CD4-positive, alpha-beta T cell treated with Interleukin-21 for 1 hour (primary cell): ENCODE data around the gene CSNK2B.
"Not testable (repeated sequence)": the region's sequence is repeated elsewhere in the genome, so short reads cannot be mapped to it uniquely, and the experiment has no call there.

ENCODE experiments used
- DNase-seq: peaks from one replicate; pipeline ENCODE4 v3.0.0-alpha.2; 2020

Gene CSNK2B

DNA sequence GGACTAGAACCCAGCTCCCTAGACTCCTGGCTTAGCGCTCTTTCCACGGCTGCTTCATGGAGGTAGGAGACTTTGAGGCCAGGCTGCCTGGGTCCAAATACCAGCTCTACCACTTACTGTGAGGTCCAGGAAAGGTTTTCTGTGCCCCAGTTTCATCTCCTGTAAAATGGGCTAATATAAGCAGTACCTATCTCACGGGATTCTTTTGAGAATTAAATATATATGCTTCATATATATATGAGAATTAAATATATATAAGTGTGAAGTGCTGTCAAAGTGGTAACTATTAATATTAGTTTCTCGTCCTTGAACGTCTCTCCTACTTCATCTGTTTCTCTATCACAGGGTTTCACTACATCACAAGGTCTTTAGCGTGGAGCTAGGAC is 25.2 kb downstream of the CSNK2B start:
- no peak for DNase-seq

DNA sequence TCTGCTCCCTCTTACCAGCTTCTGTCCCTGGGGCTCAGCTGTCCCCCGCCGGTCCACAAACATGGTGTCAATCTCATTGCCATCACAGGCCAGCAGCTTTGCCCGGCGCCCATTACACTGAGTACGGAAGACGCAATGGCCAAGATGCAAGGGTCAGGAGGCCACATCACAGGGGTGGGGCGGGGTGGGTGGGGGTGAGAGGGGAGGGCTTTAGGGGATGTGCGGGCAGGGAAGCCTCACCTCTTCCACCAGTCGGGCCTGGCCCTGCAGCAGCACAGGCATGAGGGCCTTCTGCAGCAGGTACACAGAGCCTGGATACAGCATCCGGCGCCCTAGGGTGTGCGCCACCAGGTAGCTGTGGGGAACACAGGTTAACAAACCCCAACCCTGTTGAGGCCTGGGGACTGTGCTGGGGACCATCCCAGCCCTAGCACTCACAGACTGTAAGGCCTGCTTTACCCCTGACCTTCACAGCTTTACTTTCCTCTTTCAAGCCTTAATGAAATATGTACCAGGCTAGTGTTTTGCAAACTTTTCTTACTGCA is 25.8 kb downstream of the CSNK2B start:
- no peak for DNase-seq

DNA sequence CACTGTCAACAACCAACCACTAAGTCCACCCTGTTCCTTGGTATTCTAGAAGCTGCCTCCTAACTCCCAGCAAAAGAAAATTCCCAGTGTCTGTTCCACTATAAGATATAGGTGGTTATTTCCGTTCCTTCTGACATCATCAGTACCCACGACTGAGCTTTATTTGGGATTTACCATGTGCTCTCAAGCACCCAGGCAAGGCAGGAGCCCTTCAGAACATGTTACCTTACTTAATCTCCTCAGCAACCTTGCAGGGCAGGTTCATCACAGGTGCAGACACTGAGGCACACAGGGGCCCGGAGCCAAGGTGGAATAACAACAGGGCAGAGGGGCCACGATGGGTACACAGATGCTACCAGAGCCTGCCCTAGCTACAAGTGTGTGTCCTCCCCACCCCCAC is 26.5 kb downstream of the CSNK2B start:
- no peak for DNase-seq

DNA sequence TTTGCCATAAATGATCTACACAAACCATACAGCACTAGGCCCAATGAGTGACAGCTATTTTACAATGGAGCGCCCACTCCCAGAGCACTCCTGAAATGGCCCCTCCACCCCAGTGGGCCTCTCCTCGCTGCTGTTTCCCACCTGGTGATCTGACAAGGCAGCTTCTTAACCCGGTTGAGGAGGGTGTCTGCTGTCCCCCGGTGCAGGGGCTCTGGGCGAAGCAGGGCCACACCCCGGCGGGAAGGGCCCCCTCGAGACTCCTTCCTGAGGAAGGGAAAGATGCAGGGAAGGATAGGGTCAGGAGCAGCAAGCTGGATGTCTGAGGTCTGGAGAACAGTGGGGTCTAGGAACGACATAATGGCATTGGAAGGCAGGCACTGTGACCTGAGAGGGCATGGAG is 27.0 kb downstream of the CSNK2B start:
- DNase-seq = no peak

DNA sequence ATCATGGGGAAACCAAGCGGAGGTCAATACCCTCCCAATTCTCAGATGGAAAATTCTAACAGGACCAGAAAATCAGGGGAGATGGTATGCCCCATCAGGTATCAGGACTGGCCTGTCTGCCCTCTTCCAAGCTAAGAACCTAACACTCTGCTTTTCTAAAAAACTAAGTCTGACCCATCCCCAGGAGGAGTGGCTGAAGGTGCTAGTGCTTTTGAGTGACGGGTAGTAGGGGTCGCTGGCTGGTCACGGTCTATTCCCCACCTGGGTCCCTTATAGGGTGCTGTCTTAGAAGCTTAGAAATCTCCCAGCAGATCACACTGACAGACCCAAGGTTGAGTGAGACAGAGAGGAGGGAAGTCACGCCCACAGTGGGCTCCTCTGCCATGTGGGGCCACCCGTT is 27.7 kb downstream of the CSNK2B start:
- no peak for DNase-seq

DNA sequence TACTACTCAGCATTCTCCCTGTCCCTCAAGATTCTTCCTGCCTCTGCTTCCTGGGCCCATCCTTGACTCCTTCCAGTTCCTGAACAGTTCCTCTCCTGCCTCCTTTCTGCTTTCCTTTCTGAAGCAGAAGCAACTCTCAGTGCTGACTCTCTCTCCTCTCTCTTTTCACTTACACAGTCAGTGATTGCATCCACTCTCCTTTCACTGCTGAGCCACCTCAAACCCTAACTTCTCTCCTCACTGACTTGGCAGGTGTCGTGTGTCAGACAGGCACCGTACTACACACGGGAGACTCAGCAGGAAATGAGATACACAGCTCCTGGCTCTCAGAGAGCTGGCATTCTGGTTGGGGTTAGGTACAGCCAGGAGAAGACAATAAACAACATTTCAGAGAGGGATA is 31.7 kb downstream of the CSNK2B start:
- no peak for DNase-seq

DNA sequence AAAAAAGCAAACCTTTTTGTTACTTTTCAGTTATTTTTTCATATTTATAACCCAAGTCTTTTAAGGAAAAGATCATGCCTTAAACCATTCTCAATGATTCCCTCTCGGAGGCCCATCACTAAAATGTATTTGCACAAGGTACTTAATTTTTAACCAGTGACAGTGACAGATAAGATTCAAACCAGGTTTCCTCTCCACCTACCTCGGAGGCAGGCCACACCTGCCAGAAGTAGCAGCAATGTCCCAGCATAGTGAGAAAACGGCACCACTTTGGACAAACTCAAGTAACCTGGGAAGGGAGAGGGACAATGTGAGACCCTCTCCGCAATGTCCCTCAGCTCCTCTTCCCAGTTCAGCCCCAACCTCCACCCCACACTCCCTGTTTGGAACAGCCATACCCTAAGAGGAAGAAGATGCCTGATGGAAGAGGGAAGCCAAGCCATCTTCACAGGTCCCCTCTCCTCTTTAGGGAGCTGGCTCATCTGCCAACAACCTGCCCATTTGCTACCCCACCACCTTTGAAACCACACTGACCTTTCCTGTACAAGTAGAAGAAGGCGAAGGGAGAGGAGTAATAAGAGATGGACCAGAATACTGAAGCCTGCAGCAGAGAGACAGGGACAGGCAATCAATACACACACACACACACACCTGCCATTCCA is 35.0 kb downstream of the CSNK2B start:
- no peak for DNase-seq

DNA sequence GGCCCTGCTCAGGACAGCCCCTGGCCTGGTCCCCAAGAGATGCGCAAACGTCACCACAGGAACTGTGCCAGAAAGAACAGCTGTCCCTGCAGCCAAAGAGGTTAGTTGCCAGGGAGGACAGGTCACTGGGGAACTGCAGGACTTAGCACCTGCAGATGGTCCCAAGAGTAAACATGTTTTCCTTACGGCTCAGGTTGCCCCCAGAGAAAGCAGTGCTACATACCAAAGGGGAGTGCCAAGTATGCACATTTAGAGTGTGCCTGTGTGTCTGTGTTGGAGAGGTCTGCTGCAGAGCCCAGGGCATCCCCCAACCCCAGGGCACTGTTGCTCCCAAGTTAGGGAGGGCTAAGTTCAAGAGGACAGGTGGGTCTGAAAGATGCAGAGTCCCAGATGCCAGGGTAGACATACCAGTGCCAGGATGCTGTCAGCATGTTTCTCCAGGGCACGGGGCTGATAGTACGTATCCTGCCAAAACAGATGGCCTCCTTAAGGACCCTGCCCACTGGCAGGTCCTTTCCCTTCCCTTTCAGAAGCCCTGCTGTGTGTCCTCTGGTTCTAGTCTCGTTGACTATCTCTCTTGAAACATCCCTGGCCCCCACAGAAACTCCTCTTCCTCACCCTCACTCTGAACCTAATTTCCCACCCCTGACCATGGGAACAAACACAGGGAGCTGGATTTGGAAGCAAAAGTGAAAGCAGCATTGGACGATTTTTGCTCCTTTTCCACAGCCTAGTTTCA is 36.0 kb downstream of the CSNK2B start:
- DNase-seq = no peak

DNA sequence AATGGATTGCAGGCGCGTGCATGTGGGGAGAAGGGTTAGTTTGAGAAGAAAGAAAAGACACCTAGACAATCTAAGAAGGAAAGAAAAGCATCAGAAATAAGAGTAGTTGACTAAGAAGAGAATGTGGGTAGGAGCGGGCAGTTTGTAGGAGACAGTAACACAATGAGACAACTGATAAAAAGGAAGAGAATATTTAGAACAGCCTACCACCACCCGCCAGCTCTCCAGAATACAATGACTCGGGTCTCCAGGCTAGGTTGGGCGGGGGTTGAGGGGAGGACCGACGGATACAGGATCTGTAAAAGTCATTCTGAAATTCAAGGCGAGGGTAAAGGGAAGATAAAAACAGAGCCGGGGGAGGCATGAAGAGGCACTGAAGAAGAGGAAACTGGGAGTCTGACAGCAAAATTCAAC is 36.5 kb downstream of the CSNK2B start:
- no peak for DNase-seq

DNA sequence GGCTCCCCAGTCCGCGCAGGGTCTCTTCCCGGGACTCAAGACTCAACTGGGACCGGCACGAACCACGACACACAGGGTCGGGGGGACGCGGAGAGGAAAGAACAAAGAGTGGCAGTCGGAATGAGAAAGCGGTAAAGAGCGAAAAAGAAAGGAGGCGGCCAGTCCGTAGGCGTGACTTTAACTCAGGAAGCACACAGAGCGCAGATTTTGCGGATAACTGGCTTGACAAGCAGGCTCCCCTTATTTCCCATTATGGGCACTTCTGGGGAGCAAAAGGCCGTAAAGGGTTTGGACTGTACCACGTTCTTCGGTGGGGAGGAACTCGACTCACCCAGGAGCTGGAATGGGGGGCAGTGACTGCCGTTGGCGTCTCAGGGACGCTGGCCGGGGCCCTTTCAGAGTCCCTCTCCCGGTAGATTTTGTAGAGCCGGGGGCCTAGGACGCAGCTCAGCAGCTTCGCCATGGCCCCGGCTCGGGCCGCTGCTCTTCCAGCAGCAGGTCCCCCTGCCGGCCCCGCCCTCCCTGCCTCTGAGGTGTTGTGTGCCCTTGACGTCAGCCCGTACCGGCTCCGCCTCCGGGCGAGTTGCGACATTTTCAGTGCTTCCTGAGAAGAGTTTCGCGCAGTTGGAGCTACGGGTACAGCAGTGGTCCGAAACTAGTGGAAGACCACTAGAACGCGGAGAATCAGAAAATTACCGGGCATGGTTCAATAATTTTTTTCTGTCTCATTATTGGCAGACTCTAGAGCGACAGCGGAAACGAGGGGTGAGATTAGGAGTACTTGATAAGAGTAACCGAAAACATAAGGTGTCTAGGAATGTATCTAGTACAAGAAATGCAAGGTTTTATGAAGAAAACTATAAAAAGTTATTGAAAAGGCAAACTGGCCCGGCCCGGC is 37.2 kb downstream of the CSNK2B start, which contains the start of gene ABHD16A:
ABHD16A (minus strand) TSS at position 506 of the 898 bp plus-strand sequence; CDS start at position 463, 43 bp downstream.
- DNase-seq = peak; percentile 98

DNA sequence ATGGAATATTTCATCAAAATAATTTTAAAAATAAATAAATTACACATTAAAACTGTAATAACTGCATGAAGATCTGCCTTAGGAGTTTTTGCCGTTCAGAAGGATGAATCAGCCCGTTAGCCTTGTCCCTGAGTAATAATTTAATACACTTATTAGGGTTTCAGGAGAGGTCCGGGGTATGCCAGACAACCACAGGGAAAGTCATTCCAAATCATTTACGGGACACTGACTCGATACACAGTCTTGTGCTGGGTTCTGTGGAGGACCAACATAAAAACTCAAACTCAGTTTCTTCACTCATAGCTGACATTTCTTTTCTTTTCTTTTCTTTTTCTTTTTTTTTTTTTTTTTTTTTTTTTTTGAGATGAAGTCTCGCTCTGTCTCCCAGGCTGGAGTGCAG is 40.1 kb downstream of the CSNK2B start:
- no peak for DNase-seq

DNA sequence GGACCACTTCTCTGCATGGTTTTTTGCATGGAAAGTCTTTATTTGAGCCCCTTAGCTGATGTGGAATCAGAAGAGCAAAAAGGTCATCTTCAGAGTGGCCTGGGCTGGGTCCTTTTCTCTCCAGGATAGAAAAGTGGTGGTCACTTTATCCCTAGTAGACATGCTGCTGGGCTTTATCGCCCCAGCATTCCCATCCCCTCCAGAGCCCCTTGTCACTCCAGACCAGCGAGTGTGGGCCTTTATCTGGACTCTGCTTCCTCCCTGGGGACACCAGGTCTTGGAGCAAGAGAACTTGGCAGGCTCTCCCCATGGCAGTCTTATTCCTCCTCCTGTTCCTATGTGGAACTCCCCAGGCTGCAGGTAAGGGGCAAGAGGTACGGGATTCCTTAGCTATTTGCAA is 40.7 kb downstream of the CSNK2B start, which contains the start of gene LY6G6F:
LY6G6F (plus strand) TSS at position 268 of the 400 bp plus-strand sequence; CDS start at position 309, 41 bp downstream.
- no peak for DNase-seq

DNA sequence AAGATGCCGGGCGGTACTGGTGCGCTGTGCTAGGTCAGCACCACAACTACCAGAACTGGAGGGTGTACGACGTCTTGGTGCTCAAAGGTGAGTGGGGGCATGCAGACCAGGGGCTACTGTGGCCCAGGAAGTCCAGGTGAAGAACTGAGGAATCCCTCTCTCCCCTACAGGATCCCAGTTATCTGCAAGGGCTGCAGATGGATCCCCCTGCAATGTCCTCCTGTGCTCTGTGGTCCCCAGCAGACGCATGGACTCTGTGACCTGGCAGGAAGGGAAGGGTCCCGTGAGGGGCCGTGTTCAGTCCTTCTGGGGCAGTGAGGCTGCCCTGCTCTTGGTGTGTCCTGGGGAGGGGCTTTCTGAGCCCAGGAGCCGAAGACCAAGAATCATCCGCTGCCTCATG is 41.8 kb downstream of the CSNK2B start:
- no peak for DNase-seq

DNA sequence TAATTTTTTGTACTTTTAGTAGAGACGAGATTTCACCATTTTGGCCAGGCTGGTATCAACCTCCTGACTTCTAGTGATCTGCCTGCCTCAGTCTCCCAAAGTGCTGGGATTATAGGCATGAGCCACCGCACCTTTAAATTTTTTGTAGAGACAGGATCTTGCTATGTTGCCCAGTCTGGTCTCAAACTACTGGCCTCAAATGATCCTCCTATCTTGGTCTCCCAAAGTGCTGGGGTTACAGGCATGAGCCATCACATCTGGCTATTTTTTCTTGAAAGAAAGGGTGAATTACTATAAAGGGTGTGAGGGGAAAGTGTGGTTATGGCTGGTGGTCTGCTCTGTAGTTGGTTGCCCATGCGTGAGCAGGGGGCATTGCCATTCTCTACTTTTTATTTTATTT is 42.3 kb downstream of the CSNK2B start:
- no peak for DNase-seq

DNA sequence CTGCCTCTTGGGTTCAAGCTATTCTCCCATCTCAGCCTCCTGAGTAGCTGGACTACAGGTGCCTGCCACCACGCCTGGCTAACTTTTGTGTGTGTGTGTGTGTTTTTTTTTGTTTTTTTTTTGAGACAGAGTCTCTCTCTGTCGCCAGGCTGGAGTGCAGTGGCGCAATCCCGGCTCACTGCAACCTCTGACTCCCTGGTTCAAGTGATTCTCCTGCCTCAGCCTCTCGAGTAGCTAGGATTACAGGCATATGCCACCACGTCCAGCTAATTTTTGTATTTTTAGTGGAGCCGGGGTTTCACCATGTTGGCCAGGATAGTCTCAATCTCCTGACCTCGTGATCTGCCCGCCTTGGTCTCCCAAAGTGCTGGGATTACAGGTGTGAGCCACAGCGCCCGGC is 43.3 kb downstream of the CSNK2B start:
- DNase-seq = not testable (repeated sequence)

DNA sequence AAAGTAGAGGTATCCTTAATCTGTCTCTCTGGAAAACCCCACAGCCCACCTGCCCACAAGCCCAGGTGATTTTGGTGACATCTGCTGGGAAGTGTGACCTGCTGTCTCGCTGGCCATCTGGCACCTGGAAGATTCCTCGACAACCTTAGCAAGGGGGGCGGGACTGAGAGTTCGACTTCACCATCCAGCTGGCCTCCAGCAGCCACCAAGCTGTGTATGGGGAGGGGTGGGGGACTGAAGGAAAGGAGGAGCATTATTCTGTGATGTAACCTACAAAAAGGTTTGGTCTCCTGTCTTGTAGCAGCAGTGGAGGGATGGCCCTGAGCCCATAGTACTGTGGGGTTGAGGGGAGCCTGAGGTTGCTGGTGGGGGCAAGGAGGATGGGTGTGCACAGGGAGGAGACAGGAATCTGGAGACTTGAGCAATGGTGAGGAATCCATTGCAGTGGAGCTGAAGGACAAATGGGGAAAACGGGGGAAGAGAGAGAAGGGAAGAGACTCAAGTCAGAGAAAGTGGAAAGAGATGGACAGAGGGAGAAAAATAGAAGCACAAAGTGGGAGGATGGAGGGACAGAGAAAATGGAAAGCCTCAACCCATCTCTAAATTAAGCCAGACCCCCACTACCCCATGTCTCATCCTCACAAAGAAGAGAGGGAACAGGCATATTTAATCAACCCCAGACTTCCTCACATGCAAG is 44.8 kb downstream of the CSNK2B start:
- DNase-seq = no peak

DNA sequence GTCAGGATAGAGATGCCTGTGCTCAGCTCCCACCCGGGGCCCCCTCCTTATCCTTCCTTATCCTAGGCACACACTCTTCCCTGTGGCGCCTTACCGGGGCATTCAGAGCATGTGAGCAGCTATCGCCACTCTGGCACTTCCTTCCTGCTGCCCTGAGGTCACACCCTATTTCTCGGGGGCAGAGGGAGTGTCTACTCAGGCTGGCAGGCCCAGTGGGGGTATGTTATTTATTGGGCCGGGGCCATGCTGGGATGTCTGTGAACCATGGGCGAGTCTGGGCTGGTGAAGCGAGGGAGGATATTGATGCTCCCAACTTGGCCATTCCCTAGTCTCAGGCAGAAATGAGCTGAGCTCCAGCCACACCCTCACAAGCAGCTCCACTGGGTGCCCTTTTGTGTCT is 45.4 kb downstream of the CSNK2B start:
- DNase-seq = no peak

DNA sequence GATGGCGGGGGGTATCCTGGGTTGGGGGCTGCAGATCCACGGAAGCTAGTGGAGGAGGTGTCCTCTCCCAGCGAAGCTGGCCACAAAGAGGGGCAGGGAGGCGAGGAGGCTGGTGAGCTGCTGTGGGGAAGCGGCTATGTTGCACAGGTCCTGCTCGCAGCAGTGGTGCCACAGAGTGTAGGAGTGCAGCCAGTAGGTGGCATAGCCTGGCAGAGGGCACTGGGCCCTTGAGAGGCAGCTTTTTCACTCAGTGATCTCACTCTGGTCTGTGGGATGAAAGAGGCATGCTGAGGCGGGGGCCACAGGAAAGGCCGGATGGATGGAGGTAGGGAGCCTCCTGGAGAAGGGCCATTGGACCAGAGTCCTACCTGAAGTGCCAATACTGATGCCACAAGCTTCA is 46.4 kb downstream of the CSNK2B start:
- peak; percentile 24 for DNase-seq

DNA sequence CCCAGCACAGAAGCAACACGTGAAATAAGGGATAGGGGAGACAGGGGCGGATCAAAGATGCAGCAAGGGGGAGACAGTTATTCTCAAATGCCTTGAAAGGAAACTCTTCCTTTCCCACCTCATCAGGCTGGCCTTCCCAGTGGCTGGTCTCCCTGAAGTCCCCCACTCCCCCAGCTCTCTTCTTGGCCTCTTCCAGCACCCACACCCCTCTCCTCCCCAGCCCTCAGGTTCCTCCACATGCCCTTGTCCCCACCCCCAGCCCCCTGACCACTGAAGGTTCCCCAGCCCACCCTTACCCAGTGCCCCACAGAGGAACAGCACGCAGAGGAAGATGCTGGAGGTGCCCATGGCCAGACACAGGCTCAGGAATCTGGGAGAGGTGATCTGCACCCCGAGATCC is 47.6 kb downstream of the CSNK2B start:
- DNase-seq = no peak

DNA sequence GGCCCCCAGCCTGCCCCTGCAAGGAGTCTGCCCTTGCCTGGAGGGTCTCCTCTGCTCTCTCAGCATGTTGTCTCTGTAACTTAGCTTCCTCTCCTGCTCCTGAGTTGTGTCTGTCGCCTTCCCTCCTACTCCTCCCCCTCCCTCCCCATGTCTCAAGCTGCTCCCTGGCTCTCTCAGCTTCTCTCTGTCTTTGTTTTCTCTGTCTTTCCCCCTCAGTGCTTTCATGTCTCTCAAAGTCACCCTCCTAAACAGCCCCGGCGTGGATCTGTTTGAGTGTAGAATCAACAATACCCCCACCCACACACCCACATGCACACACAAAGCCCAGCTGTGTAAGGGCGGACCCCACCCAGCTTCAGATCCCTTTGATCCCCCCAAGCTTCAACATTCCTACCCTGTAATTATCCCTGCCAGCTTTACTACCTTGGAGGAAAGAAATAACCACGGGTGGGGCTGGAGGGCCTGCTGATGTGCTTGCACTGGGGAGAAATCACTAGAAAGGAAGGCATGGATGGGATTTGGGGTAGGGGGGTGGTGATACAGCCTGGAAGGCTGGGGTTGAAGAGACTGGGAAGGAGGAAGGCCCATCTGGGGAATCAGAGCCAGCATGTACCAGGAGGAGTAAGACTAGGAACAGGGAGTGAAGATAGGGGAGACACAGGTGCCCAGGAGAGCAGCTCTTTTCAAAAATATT is 48.3 kb downstream of the CSNK2B start:
- no peak for DNase-seq

DNA sequence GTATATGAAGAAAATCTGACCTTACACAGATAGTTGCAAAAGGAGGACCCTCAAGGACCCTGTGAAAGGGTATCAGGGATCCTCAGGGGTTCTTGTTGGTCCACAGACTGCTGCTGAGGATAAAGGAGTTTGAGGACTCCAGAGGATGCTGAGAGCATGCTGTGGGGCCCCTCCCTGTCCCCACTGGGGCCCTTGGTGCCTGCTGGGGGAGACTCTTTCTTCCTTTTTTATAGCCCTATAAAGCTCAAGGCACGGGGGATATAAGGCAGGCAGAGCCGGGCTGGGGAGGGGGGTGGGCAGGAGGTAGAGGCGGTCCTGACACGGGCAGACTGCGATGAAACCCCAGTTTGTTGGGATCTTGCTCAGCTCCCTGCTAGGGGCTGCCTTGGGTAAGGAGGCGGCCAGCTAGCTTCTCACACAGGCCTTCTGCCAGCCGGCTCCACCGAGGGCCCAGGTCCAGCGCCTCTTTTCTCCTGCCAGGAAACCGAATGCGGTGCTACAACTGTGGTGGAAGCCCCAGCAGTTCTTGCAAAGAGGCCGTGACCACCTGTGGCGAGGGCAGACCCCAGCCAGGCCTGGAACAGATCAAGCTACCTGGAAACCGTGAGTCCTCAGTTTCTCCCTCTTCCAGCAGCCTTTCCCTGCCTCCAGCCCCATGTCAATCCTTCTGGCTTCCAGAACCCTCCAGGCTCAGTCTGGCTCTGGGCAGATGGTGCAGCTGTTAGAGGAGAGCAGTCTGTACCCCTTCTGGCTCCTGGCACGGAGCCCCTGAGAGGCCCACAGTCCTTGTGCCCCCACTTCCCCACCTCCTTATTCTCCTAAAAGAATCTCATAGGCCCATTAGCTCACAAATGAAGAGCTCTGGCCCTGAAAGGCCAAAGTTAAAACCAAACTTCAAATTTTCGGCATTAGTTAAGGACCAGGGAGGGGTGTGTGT is 49.4 kb downstream of the CSNK2B start, which contains the start of gene LY6G6D:
LY6G6D (plus strand) TSS at position 327 of the 937 bp plus-strand sequence; CDS start at position 335, 8 bp downstream.
- no peak for DNase-seq
